Prostate gland (tissue), 2 donors: Measurements from ENCODE around the gene FAM168A.

Source experiments
- POLR2A ChIP-seq: fragments of 450-650 bp; IDR thresholded peaks from one replicate; pipeline ENCODE4 v1.6.1; 2016; ENCODE audit warnings: antibody characterized with exemption, mild to moderate bottlenecking
- POLR2AphosphoS5 ChIP-seq: sonication (generic); formaldehyde crosslinking; IDR thresholded peaks from one replicate; pipeline ENCODE4 v1.6.1; 2017; ENCODE audit warnings: antibody characterized with exemption
- TF ChIP-seq, protein P1 (sequence below), 4 experiments: fragments of 200-600 bp in 2 of 4; fragments of 450-650 bp in 2 of 4; sonication (generic) in 2 of 4; IDR thresholded peaks; 1 replicate in 3 of 4; 2 replicates in 1 of 4; pipeline ENCODE4 v1.5.1; 2016 to 2019; ENCODE audit warnings: antibody characterized with exemption in 4 of 4, mild to moderate bottlenecking in 2 of 4, moderate library complexity in 2 of 4

DNA sequence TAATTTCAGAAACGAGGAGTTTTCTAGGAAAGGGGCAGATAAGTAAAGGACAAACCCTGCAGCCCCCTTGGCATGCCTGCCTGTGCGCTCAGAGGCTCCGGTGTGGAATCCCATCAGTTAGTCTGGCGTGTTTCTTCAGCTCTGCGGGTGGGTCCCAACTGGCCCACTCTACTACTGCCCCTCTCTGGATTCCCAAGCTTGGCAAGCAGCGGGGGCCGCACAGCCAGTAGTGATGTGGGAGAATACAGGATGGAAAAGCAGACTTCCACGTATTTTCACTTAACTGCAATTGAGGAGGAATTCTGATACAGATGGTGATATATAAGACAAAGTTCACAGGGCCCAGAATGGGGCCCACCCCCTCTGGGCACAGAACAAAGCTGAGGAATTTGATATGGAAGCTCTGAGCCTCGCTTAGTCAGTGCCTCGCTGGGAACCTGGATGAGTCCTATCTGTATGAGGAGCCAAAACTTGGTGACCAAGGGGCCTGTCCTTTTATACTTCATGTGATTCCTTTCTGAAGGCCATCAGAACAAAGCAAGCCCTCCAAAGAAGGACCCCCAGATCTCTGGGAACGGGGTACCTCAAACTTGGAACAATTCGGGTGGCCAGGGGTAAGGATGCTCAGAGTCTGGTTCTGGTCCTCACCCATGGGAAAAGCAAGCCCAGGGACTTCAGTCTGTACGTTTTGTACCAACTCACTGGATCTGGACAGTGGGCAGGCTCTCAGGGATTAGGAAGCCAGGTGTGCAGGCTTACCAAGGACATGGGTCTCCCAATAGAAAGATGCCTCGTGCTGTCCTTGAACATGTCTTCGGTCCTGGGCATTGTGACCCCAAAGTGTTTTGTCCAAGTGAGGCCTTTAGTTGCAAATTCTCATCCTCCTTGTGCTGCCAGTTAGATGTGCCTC lies 195.7 kb downstream of the FAM168A start:
- TF ChIP-seq, protein P1, sequence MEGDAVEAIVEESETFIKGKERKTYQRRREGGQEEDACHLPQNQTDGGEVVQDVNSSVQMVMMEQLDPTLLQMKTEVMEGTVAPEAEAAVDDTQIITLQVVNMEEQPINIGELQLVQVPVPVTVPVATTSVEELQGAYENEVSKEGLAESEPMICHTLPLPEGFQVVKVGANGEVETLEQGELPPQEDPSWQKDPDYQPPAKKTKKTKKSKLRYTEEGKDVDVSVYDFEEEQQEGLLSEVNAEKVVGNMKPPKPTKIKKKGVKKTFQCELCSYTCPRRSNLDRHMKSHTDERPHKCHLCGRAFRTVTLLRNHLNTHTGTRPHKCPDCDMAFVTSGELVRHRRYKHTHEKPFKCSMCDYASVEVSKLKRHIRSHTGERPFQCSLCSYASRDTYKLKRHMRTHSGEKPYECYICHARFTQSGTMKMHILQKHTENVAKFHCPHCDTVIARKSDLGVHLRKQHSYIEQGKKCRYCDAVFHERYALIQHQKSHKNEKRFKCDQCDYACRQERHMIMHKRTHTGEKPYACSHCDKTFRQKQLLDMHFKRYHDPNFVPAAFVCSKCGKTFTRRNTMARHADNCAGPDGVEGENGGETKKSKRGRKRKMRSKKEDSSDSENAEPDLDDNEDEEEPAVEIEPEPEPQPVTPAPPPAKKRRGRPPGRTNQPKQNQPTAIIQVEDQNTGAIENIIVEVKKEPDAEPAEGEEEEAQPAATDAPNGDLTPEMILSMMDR (IDR thresholded peaks at IDR 0.05): no peak
- TF ChIP-seq POLR2AphosphoS5 (no peak), POLR2A (no peak)
